Parathyroid adenoma (tissue), 2 donors: ENCODE results near the gene TAF4.

Experiments used
- H2AFZ ChIP-seq: fragments of 300-600 bp; sonication (generic); one replicate; pipeline ENCODE4 v1.7.0; 2017; ENCODE audit warnings: antibody characterized with exemption, mild to moderate bottlenecking
- H3K27ac ChIP-seq: fragments of 300-600 bp; sonication (generic); one replicate; pipeline ENCODE4 v1.7.0; 2017
- H3K27me3 ChIP-seq: fragments of 300-600 bp; sonication (generic); one replicate; pipeline ENCODE4 v1.7.0; 2017; ENCODE audit warnings: low read length; ENCODE audit not compliant: control insufficient read depth, insufficient read depth
- H3K36me3 ChIP-seq: fragments of 300-600 bp; sonication (generic); one replicate; pipeline ENCODE4 v1.7.0; 2017; ENCODE audit warnings: low read length; ENCODE audit not compliant: control insufficient read depth, insufficient read depth
- H3K4me1 ChIP-seq: fragments of 300-600 bp; sonication (generic); one replicate; pipeline ENCODE4 v1.7.0; 2017; ENCODE audit warnings: control low read depth
- H3K4me2 ChIP-seq: fragments of 300-600 bp; sonication (generic); one replicate; pipeline ENCODE4 v1.7.0; 2017; ENCODE audit warnings: low read length
- H3K4me3 ChIP-seq: fragments of 300-600 bp; sonication (generic); one replicate; pipeline ENCODE4 v1.7.0; 2017; ENCODE audit warnings: low read depth, low read length
- H3K79me2 ChIP-seq: fragments of 300-600 bp; sonication (generic); one replicate; pipeline ENCODE4 v1.7.0; 2017; ENCODE audit warnings: control low read depth
- H3K9ac ChIP-seq: fragments of 300-600 bp; sonication (generic); one replicate; pipeline ENCODE4 v1.7.0; 2017; ENCODE audit warnings: mild to moderate bottlenecking
- H3K9me3 ChIP-seq: fragments of 300-600 bp; sonication (generic); one replicate; pipeline ENCODE4 v1.7.0; 2017; ENCODE audit warnings: low read length; ENCODE audit not compliant: control insufficient read depth
- CTCF ChIP-seq: fragments of 300-600 bp; sonication (generic); IDR thresholded peaks from one replicate; pipeline ENCODE4 v1.7.0; 2017; ENCODE audit warnings: antibody characterized with exemption, mild to moderate bottlenecking
- donor health status: primary hyperparathyroidism.

The TAF4 gene

GRCh38 chr20:61960836-61961235 is 104.8 kb downstream of the TAF4 start:
- Histone ChIP-seq H3K79me2 (no peaks in the 10 kb centered on the region), H3K27ac (no peak overlapping the region), H3K4me2 (no peak overlapping the region), H2AFZ (no peak overlapping the region), H3K36me3 (no peaks in the 10 kb centered on the region), H3K4me1 (no peaks in the 10 kb centered on the region), H3K9me3 (no peaks in the 10 kb centered on the region), H3K4me3 (no peak overlapping the region), H3K9ac (no peak overlapping the region), H3K27me3 (no peaks in the 10 kb centered on the region)
- no peak for TF ChIP-seq CTCF

- Histone ChIP-seq H3K4me1 (no peaks in the 10 kb centered on the region), H3K27me3 (no peaks in the 10 kb centered on the region), H3K79me2 (no peaks in the 10 kb centered on the region), H2AFZ (no peak overlapping the region), H3K9me3 (no peaks in the 10 kb centered on the region), H3K27ac (no peak overlapping the region), H3K4me3 (no peak overlapping the region), H3K9ac (no peak overlapping the region), H3K4me2 (no peak overlapping the region), H3K36me3 (no peaks in the 10 kb centered on the region)
- TF ChIP-seq CTCF: no peak
Measured at GRCh38 chr20:61958773-61959700, 106.6 kb downstream of the TAF4 start.

GRCh38 chr20:61957961-61958715 is 107.5 kb downstream of the TAF4 start:
- H3K9me3 ChIP-seq: no peaks in the 10 kb centered on the region
- H3K9ac ChIP-seq: no peak overlapping the region
- H3K4me3 ChIP-seq: no peak overlapping the region
- no peak overlapping the region for H3K27ac ChIP-seq
- H3K36me3 ChIP-seq: no peaks in the 10 kb centered on the region
- no peaks in the 10 kb centered on the region for H3K79me2 ChIP-seq
- H3K4me2 ChIP-seq: no peak overlapping the region
- no peak overlapping the region for H2AFZ ChIP-seq
- no peaks in the 10 kb centered on the region for H3K4me1 ChIP-seq
- no peaks in the 10 kb centered on the region for H3K27me3 ChIP-seq
- no peak for TF ChIP-seq CTCF

GRCh38 chr20:61956396-61957342 is 109.0 kb downstream of the TAF4 start:
- Histone ChIP-seq H3K4me2 (no peak overlapping the region), H3K79me2 (no peaks in the 10 kb centered on the region), H3K4me1 (no peaks in the 10 kb centered on the region), H2AFZ (no peak overlapping the region), H3K9me3 (no peaks in the 10 kb centered on the region), H3K27me3 (no peaks in the 10 kb centered on the region), H3K27ac (no peak overlapping the region), H3K36me3 (no peaks in the 10 kb centered on the region), H3K4me3 (no peak overlapping the region), H3K9ac (no peak overlapping the region)
- TF ChIP-seq CTCF: no peak
